ENCODE results near the gene RDH14.

DNA sequence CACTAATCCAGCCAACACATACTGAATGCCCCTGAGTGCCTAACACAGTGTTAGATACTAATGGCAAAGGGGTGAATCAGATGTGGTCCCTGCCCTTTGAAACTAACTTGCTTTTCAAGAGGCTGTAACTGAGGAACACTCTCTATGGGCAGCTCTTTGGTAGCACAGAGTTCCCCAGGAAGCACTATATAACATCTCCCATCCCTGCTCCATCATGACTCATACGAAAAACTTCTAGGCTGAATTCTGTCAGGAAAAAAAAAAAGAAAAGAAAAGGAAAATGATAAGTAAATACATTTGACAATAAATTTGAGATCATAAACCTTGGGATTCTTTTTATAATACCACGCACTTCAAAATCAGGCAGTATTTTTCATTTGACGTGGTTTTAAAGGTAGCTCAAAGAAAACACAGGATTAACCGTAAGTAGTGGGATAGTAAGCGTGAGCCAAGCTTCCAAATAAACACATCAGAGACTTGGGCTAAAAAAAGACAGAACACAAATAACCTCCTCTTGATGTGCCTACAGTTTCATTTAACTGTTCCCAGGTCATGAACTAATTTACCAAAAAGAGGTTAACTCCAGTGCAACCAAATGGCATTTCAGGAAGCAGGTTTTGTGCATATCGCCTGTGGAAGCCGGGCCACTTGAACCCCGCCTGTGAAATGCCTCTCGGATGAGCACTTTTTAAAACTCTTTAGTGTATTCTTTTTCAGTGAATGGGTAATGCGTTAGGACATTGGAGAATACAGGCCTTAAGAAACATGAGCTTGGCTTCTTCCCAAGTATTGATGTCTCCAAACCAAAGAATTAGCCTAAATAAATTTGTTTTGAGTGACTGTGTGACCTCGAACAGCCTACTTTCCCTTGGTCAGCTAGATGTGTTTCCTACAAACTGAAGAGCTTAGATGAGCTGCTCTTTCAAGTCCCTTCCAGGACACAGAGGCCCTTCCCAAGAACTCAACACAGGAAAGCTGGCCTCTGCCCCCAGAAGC is 42.0 kb downstream of the RDH14 start:
- TF ChIP-seq SUZ12 (IDR thresholded peaks at IDR 0.05; ENCODE audit: extremely low read depth, insufficient read depth, insufficient read length) (no peak), ZNF274 (IDR thresholded peaks at IDR 0.05; ENCODE audit: low read depth, low read length) (no peak), YY1 (IDR thresholded peaks at IDR 0.05; ENCODE audit: insufficient read depth, insufficient read length) (no peak)
